ENCODE measurements around the gene POLRMT.

The POLRMT gene

GRCh38 chr19:567296-567900 lies 65.9 kb downstream of the POLRMT start:
- no peak for TF ChIP-seq CTCF (IDR thresholded peaks at IDR 0.05; ENCODE audit: low read depth, low read length)
- DNase-seq (ENCODE audit: extremely low read depth, low read depth) = no peak

All from AG09319 (cell line).